Measurements from ENCODE around the gene CXCL1.
"Not testable (repeated sequence)": the region's sequence is repeated elsewhere in the genome, so short reads cannot be mapped to it uniquely, and the experiment has no call there.

The CXCL1 gene

GRCh38 chr4:73875401-73875800 lies 6.2 kb downstream of the CXCL1 start:
- no peak for DNase-seq (ENCODE audit: low spot score)

GRCh38 chr4:73883306-73883705 lies 14.1 kb downstream of the CXCL1 start:
- no peak for DNase-seq (ENCODE audit: low spot score)

- no peak for DNase-seq (ENCODE audit: low spot score)
Observed at GRCh38 chr4:73885574-73886267, 16.5 kb downstream of the CXCL1 start.

- no peak for DNase-seq (ENCODE audit: low spot score)
Observed at GRCh38 chr4:73891326-73891725, 22.1 kb downstream of the CXCL1 start.

GRCh38 chr4:73891739-73892405 lies 22.7 kb downstream of the CXCL1 start:
- DNase-seq (ENCODE audit: low spot score) = no peak

GRCh38 chr4:73892966-73893365 lies 23.8 kb downstream of the CXCL1 start:
- DNase-seq (ENCODE audit: low spot score) = no peak

GRCh38 chr4:73894001-73894400 lies 24.8 kb downstream of the CXCL1 start:
- no peak for DNase-seq (ENCODE audit: low spot score)

GRCh38 chr4:73895201-73896175 lies 26.3 kb downstream of the CXCL1 start:
- no peak for DNase-seq (ENCODE audit: low spot score)

GRCh38 chr4:73896416-73896815 lies 27.2 kb downstream of the CXCL1 start:
- no peak for DNase-seq (ENCODE audit: low spot score)

GRCh38 chr4:73897380-73898136 lies 28.4 kb downstream of the CXCL1 start:
- DNase-seq (ENCODE audit: low spot score) = no peak

GRCh38 chr4:73899338-73899737 lies 30.1 kb downstream of the CXCL1 start:
- not testable (repeated sequence) for DNase-seq (ENCODE audit: low spot score)

- no peak for DNase-seq (ENCODE audit: low spot score)
Observed at GRCh38 chr4:73901031-73901430, 31.8 kb downstream of the CXCL1 start.

GRCh38 chr4:73902038-73902637 lies 32.9 kb downstream of the CXCL1 start:
- DNase-seq (ENCODE audit: low spot score) = no peak

GRCh38 chr4:73902817-73903547 lies 33.8 kb downstream of the CXCL1 start:
- DNase-seq (ENCODE audit: low spot score) = no peak

GRCh38 chr4:73904491-73904890 lies 35.3 kb downstream of the CXCL1 start:
- DNase-seq (ENCODE audit: low spot score) = no peak

- DNase-seq (ENCODE audit: low spot score) = no peak
Observed at GRCh38 chr4:73908965-73909364, 39.8 kb downstream of the CXCL1 start.

GRCh38 chr4:73911746-73912145 lies 42.6 kb downstream of the CXCL1 start:
- no peak for DNase-seq (ENCODE audit: low spot score)

- no peak for DNase-seq (ENCODE audit: low spot score)
Observed at GRCh38 chr4:73912191-73912590, 43.0 kb downstream of the CXCL1 start.

GRCh38 chr4:73914071-73914470 lies 44.9 kb downstream of the CXCL1 start:
- DNase-seq (ENCODE audit: low spot score) = no peak

GRCh38 chr4:73916172-73916925 lies 47.2 kb downstream of the CXCL1 start:
- no peak for DNase-seq (ENCODE audit: low spot score)

Data from pons (tissue), 1 donor.